8988T (cell line): ENCODE data around the gene NCAPD3.

Experiments used
- DNase-seq: peaks from one replicate; pipeline ENCODE4 v3.0.0; 2011

Gene NCAPD3

GRCh38 chr11:134157451-134157850, 66.3 kb downstream of the NCAPD3 start:
- DNase-seq, result no peak

DNA sequence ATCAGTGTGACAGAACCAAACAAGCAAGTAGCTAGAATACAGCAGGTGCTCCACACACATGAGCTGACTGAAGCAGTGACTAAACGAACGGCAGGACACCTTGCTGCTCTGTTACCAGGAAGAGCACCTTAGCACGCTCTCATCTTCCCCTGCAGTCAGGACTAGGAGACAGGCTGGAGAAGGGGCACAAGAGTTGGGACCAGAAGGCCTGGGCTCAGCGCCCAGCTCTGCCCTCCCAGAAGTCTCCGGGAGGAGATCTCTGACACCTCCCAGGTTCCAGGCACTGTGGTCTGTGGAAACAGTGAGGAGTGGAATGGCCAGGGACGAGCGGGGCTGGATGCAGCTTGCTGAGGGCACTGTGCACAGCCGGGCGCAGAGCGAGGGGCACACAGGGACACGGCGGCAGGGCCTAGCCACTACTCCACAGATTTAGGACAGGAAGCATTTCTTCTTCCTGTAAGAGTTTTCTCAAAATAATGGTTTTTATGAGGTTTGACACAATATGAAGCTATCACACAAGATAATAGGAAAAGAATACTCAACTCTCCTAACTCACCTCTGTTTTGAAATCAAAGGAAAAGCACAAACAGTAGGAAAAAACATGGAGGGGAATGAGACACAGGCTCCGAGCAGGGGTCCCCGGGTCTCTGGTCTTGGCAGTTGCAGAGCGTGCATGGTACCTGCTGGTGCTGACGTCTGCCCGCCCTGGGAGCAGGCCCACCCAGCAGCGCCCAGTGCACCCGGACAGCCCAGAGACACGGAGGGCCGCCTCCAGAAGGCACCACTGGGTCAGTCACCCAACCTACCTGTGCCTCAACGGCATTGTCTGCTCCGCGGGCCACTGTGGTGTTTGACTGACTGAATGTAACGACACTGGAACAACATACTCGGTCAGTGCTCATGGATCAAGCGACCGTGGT, 67.6 kb downstream of the NCAPD3 start:
- no peak for DNase-seq

GRCh38 chr11:134155456-134155855, 68.3 kb downstream of the NCAPD3 start:
- DNase-seq, result no peak

- DNase-seq, result no peak
Observed at GRCh38 chr11:134154441-134154840, 69.3 kb downstream of the NCAPD3 start.

GRCh38 chr11:134153147-134153905, 70.4 kb downstream of the NCAPD3 start:
- no peak for DNase-seq

- no peak for DNase-seq
Observed at GRCh38 chr11:134152696-134153095, 71.1 kb downstream of the NCAPD3 start.

DNA sequence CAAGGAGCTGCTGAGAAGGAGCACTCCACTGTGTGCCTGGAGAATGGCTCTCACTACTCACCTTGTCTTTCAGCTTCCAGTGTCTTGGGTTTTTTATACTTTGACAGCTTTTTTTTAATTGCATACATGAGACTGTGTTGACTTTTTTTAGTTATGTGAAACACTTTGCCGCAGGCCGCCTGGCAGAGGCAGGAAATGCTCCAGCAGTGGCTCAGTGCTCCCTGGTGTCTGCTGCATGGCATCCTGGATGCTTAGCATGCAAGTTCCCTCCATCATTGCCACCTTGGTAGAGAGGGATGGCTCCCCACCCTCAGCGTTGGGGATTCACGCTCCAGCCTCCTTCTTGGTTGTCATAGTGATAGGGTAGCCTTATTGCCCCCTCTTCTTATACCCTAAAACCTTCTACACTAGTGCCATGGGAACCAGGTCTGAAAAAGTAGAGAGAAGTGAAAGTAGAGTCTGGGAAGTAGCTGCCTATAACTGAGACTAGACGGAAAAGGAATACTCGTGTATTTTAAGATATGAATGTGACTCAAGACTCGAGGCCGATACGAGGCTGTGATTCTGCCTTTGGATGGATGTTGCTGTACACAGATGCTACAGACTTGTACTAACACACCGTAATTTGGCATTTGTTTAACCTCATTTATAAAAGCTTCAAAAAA, 72.6 kb downstream of the NCAPD3 start:
- no peak for DNase-seq

DNA sequence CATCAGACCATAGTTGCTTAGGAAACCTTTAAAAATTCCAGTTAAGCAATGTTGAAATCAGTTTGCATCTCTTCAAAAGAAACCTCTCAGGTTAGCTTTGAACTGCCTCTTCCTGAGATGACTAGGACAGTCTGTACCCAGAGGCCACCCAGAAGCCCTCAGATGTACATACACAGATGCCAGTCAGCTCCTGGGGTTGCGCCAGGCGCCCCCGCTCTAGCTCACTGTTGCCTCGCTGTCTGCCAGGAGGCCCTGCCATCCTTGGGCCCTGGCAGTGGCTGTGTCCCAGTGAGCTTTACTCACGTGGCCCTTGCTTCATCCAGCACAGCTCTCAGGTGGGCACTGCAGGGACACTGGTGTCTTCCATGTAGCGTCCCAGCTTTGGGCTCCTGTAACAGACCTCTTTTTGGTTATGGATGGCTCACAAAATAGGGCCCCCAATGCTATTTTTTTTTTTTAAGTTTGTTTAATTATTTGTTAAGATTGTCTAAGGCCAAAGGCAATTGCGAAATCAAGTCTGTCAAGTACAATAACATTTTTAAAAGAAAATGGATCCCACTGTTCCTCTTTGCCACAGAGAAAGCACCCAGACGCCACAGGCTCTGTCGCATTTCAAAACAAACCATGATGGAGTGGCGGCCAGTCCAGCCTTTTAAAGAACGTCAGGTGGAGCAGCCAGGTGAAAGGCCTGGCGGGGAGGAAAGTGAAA, 73.4 kb downstream of the NCAPD3 start:
- DNase-seq, result no peak

DNA sequence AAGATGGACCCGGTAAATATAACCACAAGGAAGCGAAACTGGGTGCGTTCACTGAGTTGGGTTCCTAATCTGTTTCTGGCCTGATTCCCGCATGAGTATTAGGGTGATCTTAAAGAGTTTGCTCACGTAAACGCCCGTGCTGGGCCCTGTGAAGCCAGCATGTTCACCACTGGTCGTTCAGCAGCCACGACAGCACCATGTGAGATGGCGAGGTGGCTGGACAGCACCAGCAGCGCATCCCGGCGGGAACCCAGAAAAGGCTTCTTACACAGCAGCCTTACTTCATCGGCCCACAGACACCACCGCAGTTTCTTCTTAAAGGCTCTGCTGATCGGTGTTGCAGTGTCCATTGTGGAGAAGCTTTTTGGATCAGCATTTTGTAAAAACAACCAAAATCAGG, 74.4 kb downstream of the NCAPD3 start:
- no peak for DNase-seq

GRCh38 chr11:134146598-134146997, 77.2 kb downstream of the NCAPD3 start:
- DNase-seq, result no peak

GRCh38 chr11:134145715-134146114, 78.1 kb downstream of the NCAPD3 start:
- DNase-seq, result no peak

- DNase-seq, result no peak
Observed at GRCh38 chr11:134144744-134145143, 79.0 kb downstream of the NCAPD3 start.

- no peak for DNase-seq
Observed at GRCh38 chr11:134143801-134144200, 80.0 kb downstream of the NCAPD3 start.

- no peak for DNase-seq
Observed at GRCh38 chr11:134142536-134142935, 81.2 kb downstream of the NCAPD3 start.

GRCh38 chr11:134140961-134141490, 82.7 kb downstream of the NCAPD3 start:
- no peak for DNase-seq

DNA sequence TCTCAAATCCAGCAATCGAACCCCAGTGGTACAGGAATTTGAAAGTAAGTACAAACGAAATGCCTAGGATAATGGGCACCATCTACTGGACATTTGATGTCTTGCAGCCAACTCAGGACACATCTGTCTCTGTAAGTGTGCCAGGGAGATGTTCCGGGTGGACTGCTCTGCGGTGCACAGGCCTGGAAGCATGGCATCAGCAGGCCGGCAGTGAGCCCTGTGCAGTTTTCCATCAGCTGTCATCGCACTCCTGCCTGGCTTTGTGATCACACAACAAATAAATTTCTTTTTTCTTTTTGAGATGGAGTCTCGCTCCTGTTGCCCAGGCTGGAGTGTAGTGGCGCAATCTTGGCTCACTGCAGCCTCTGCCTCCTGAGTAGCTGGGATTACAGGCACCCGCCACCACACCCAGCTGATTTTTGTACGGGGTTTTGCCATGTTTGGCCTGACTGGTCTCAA, 83.9 kb downstream of the NCAPD3 start:
- peak; percentile 57 for DNase-seq

DNA sequence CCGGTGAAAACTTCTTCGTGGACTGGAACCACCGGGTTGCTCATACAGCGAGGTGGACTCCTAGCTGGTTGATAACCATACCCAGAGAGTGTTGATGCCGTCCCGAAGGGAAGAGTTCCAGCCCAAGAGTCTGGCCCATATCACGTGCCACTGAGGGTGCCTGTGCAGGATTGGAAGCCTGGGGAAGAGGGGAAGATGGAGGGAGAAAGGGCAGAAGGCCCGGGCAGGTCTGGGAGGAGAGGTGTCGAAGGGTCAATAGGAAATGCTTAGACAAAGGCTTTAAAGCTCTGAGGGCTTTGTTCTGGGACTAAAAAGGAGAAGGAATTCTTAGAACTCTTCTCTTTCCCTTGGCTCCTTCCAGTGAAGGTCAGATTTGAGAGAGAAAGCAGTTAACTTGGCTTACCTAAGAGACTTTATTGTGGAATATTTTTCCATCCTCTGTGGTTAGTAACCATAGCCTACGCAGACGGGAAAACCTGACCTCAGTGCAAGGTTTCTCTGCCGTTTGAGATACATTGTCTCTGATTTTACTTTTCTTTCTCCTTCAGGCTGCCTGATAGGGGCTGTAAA, 84.4 kb downstream of the NCAPD3 start:
- no peak for DNase-seq

- DNase-seq, result no peak
Observed at GRCh38 chr11:134138376-134138775, 85.4 kb downstream of the NCAPD3 start.

DNA sequence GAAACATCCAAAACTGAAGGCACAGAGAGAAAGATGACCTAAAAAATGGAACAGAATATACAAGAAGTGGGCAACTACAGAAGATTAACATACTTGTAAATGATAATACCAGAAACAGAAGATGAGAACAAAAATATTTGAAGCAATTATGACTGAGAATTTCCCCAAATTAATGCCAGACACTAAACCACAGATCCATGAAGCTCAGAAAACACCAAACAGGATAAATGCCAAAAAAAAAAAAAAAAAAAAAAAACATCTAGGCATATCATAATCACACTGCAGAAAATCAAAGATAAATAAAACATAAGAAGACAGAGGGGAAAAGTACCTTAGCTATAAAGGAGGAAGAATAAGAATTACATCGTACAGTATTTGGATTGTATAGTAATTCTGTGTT, 89.6 kb downstream of the NCAPD3 start:
- DNase-seq, result no peak

- DNase-seq, result no peak
Observed at GRCh38 chr11:134132808-134133207, 91.0 kb downstream of the NCAPD3 start.

DNA sequence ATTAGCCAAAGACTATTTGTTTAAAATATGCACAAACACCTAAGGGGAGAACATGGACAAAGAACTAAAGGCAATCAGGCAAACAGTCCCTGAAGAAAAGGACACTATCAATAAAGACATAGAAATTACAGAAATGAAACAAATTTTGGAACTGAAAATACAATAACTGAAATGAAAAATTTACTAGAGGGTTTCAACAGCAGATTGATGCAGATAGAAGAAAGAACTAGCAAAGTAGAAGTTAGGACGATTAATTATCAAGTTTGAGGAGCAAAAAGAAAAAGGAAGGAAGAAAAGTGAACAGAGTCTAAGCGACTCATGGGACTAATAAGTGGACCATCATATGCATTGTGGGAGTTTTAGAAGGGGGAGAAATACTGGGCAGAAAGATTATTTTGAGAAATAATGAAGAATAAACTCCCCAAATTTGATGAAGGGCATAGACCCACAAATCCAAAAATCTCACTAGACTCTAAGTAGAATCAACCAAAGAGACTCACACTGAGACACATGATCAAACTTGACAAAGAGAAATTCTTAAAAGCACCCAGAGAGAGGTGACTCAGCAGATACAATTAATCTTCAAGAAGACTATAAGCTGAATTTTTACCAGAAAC, 92.0 kb downstream of the NCAPD3 start:
- no peak for DNase-seq
